Measurements from ENCODE around the gene IQSEC1. TPM values are rescaled to one million over a fixed set of nuclear protein-coding genes. Genes with fewer than 3 reads are reported as not detected.

The IQSEC1 gene
- total and polyA plus RNA-seq, 9 of the 15 experiments (the other 6 are each of a cell fraction or from before 2014, with no cell fraction given) = 0.56 to 39.0 (median 6.8) TPM

GRCh38 chr3:13011573-13012220 is 61.5 kb downstream of the IQSEC1 start (continued):
- peak; percentile 79 for TF ChIP-seq ZNF449 (CRISPR knock-in tag; IDR thresholded peaks at IDR 0.05)
- no peak for TF ChIP-seq ETS2 (tag; IDR thresholded peaks at IDR 0.05; ENCODE audit: borderline replicate concordance, poor library complexity, severe bottlenecking)
- no peak for TF ChIP-seq THRB (CRISPR knock-in tag; conservative IDR thresholded peaks at IDR 0.05)
- no peak for TF ChIP-seq E2F1 (CRISPR knock-in tag; IDR thresholded peaks at IDR 0.05)
- TF ChIP-seq SPI1 (IDR thresholded peaks at IDR 0.05; ENCODE audit: borderline replicate concordance, low read depth, low read length) = no peak
- TF ChIP-seq NFE2L1 (tag; IDR thresholded peaks at IDR 0.05; ENCODE audit: borderline replicate concordance, low read depth) = no peak
- no peak for TF ChIP-seq GATAD2B (IDR thresholded peaks at IDR 0.05; ENCODE audit: borderline replicate concordance)
- TF ChIP-seq CLOCK (CRISPR knock-in tag; IDR thresholded peaks at IDR 0.05; ENCODE audit: borderline replicate concordance) = no peak
- TF ChIP-seq ZNF589 (CRISPR knock-in tag; IDR thresholded peaks at IDR 0.05; ENCODE audit: low read depth) = no peak
- no peak for TF ChIP-seq ZNF140 (CRISPR knock-in tag; IDR thresholded peaks at IDR 0.05)
- TF ChIP-seq KDM2B (CRISPR knock-in tag; IDR thresholded peaks at IDR 0.05) = no peak
- no peak for TF ChIP-seq GTF2B (IDR thresholded peaks at IDR 0.05; ENCODE audit: extremely low read depth, insufficient read length)
- TF ChIP-seq HMG20A (CRISPR knock-in tag; conservative IDR thresholded peaks at IDR 0.05) = no peak
- TF ChIP-seq XRCC5 (IDR thresholded peaks at IDR 0.05; ENCODE audit: low read depth, low read length) = no peak
- TF ChIP-seq ZBED1 (IDR thresholded peaks at IDR 0.05) = no peak
- no peak for TF ChIP-seq ZFP30 (CRISPR knock-in tag; IDR thresholded peaks at IDR 0.05; ENCODE audit: borderline replicate concordance)
- TF ChIP-seq NCOA6 (IDR thresholded peaks at IDR 0.05) = no peak
- no peak for TF ChIP-seq TSC22D4 (tag; IDR thresholded peaks at IDR 0.05)
- TF ChIP-seq PREB (CRISPR knock-in tag; IDR thresholded peaks at IDR 0.05) = no peak
